ENCODE results near the gene MVD. TPM values are rescaled to one million over a fixed set of nuclear protein-coding genes. Genes with fewer than 3 reads are reported as not detected.

The MVD gene
- total RNA-seq, 2 experiments from 2014 or later, result 134 to 139 TPM

DNA sequence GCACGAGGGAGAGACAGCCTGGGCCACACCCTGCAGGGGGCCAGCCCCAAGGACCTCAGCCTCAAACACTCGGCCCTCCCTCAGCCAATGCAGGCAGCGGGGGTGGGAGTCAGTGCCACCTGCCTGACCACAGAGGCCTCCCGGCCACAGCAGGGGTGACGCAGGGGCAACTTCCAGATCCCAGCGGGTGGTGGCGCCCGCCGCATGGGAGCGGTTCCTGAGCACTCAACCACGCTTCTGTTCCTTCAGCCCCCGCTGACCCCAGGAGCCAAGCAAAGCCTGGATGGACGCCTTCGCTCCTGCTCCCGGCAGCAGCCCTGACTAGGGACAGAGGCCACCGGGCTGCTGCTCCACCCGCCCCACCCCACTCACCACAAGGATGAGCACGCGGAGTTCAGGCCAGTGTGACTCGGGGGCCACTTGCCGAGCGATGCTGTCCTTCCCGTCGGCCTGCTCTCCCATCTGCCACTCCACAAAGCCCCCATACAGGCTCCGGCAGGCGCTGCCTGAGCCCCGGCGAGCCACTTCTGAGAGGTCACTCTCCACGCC, 7.1 kb downstream of the MVD start:
- ChIA-PET POLR2A (no interaction called here), CTCF (no interaction called here)
- Mint-ChIP-seq H3K9me3 (no peaks in the 10 kb centered on the region), H3K36me3 (ENCODE audit: low read depth) (peaks cover 30% of the 10 kb centered on the region), H3K4me1 (peaks cover 21% of the 10 kb centered on the region), H3K27me3 (no peaks in the 10 kb centered on the region), H3K27ac (no peak overlapping the region), H3K4me3 (no peak overlapping the region)
- no peak for DNase-seq

DNA sequence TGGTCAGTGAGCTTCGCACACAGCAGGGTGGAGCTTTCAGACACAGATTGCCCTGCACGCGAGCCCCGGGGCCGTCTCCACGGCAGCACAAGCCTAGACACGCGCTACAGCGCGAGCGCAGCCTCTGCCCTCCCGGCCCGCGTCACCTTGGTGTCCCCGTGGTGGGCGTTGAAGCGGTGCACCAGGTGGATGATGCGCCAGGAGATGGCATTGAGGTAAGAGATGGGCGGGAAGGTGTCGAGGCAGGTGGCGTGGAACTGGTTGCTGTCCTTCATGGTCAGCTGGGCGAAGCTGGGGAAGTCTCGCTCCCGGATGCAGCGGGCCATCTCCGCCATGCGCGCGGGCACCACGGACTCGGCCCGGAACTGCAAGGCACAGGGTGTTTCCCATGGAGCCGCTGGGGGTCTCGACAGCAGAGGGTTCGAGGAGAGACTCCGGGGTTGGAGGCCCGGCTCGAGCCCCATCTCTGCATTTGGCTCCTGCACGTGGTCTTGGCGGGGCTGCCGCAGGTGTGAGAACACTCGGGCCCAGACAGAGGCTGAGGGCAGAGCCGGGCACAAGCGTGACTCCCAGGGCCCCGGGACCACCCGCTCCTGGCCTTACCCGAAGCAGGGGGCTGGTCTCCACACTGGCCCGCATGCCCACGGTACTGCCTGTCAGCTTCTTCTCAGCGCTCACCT, 7.7 kb downstream of the MVD start:
- Mint-ChIP-seq H3K4me1 (peaks cover 20% of the 10 kb centered on the region), H3K4me3 (no peak overlapping the region), H3K36me3 (ENCODE audit: low read depth) (peaks cover 30% of the 10 kb centered on the region), H3K27me3 (no peaks in the 10 kb centered on the region), H3K27ac (no peak overlapping the region), H3K9me3 (no peaks in the 10 kb centered on the region)
- no peak for DNase-seq
- ChIA-PET CTCF (no interaction called here), POLR2A (no interaction called here)

DNA sequence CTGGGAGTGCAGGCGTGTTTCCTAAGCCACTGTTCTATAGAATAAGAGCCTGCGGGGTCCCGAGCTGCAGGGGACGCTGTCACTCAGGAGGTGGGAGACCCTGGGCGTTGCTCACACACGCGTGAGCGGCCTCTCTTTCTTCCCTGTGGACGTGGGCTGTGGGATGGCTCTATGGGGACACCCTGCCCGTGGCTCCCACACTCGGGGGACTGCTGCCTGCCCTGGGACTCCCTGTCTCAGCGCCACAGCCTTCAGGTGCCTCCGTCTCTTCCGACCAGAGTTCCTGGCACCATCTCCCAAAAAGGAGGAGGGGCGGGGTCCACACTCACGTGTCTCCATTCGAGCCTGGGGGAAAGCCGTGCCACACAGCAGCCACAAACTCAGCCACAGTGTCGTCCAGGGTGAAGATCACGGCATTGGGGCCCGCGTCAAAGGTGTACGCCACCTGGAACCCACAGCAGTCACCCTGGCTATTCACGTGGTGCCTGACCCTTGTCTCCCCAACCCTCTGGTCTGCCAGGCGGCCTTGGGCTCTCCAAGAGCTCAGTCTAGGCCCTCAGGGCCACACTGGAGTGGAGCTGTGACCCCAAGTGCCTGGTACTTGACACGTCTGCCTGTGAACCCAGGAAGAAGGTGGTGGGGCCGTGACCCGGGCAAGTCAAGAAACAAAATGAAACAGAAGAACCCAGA, 8.4 kb downstream of the MVD start:
- DNase-seq, result no peak
- CTCF ChIA-PET, result interaction anchor here (1.3 kb wide), 1 partner anchor 8 kb away, joined by 4 read pairs; the partner anchor contains the start of gene MVD
- H3K4me3 Mint-ChIP-seq, result no peak overlapping the region
- H3K27ac Mint-ChIP-seq, result no peak overlapping the region
- POLR2A ChIA-PET, result no interaction called here
- peaks cover 32% of the 10 kb centered on the region for H3K36me3 Mint-ChIP-seq (ENCODE audit: low read depth)
- H3K9me3 Mint-ChIP-seq, result no peaks in the 10 kb centered on the region
- no peaks in the 10 kb centered on the region for H3K27me3 Mint-ChIP-seq
- H3K4me1 Mint-ChIP-seq, result peaks cover 21% of the 10 kb centered on the region

DNA sequence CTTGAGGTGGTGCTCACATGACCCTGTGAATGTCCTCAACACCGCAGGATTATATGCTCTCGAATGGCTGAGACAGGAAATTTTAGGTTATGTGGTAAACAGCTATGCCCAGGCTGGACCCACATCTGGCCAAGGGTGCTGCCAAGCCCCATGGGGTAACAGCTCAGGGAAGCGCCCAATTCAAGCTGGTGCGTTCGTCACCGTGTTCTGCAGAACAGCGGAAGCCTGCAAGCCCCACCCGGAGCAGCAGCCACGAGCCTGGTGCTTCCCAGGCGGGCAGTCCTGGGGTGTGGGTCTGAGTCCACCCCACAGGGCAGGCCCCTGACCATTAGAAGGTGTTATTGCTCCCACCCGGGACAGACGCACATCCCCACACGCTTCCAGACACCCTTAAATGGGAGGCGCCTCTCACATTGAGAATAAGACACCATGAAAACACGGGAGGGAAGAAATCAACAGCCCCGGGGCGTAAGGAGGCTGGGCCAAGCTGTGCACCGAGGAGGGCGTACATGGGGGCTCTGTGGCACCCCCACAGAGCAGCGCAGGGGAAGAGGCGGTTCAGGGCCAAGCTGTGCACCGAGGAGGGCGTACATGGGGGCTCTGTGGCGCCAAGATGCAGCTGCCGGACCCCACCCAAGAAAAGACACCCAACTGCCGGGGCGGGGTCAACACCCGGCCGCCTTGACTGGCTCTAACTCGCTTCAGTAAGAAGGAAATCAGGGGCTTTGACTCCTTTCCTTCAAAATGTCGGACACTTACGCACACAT, 9.1 kb downstream of the MVD start:
- CTCF ChIA-PET, result interaction anchor here (1.0 to 1.3 kb wide), 2 partner anchors 9 to 10 kb away, joined by 3 to 4 read pairs; partner anchors contain the start of gene MVD
- POLR2A ChIA-PET, result interaction anchor here (1.1 kb wide), 1 partner anchor 50 kb away, joined by 3 read pairs; no protein-coding TSS in a partner anchor

DNA sequence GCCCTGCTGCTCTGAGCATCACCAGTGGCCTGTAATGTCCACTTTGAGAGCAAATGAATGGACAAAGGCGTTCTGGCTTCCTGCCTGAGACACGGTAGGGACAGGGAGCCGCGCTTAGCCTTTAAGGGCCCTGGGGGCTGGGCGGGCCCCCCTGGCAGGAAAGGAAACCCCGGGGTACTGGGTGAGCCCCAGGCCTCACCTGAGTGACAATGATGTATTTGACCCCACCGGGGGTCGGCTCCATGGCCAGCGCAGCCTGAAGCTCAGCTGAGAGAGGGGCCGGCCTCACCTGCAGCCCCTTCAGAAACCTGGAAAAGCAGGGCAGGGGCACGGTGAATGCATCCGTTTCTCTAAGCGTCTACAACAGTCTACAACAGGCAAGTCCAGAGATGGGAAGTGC, 9.8 kb downstream of the MVD start:
- ChIA-PET POLR2A (interaction anchor here (1.1 kb wide), 1 partner anchor 50 kb away, joined by 3 read pairs; no protein-coding TSS in a partner anchor), CTCF (interaction anchor here (1.0 to 1.3 kb wide), 2 partner anchors 10 to 11 kb away, joined by 3 to 4 read pairs; partner anchors contain the start of gene MVD)
- peak overlapping the region; percentile 47 for H3K27ac Mint-ChIP-seq
- H3K27me3 Mint-ChIP-seq, result no peaks in the 10 kb centered on the region
- H3K4me1 Mint-ChIP-seq, result peaks cover 26% of the 10 kb centered on the region
- peaks cover 33% of the 10 kb centered on the region for H3K36me3 Mint-ChIP-seq (ENCODE audit: low read depth)
- no peak for DNase-seq
- no peak overlapping the region for H3K4me3 Mint-ChIP-seq
- H3K9me3 Mint-ChIP-seq, result no peaks in the 10 kb centered on the region

More for the DNA sequence above, 9.1 kb downstream of the MVD start:
- Mint-ChIP-seq H3K4me1 (peaks cover 26% of the 10 kb centered on the region), H3K4me3 (no peak overlapping the region), H3K27ac (peak overlapping the region; percentile 47), H3K36me3 (ENCODE audit: low read depth) (peaks cover 34% of the 10 kb centered on the region), H3K9me3 (no peaks in the 10 kb centered on the region), H3K27me3 (no peaks in the 10 kb centered on the region)
- DNase-seq, result no peak

DNA sequence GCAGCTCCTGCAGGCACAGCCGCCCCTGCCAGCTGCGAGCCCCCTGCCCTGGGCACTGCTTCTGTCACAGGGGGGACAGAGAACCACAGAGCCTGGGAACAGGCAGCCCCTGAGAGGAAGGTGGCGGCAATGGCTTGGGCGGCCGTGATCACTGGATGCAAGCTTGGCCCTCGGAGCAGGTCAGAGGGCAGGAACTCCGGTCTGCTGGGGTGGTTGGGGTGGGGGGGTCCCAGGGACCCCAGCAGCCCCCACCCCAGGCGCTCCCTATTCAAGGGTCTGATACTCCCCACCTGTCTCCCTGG, 10.2 kb downstream of the MVD start:
- ChIA-PET POLR2A (interaction anchor here (3.7 kb wide), 1 partner anchor 51 kb away, joined by 38 read pairs; the partner anchor contains the start of genes CTU2 and RNF166), CTCF (no interaction called here)
- H3K4me3 Mint-ChIP-seq, result no peak overlapping the region
- peaks cover 26% of the 10 kb centered on the region for H3K4me1 Mint-ChIP-seq
- H3K27me3 Mint-ChIP-seq, result no peaks in the 10 kb centered on the region
- H3K9me3 Mint-ChIP-seq, result no peaks in the 10 kb centered on the region
- DNase-seq, result no peak
- peaks cover 33% of the 10 kb centered on the region for H3K36me3 Mint-ChIP-seq (ENCODE audit: low read depth)
- peak overlapping the region; percentile 96 for H3K27ac Mint-ChIP-seq

DNA sequence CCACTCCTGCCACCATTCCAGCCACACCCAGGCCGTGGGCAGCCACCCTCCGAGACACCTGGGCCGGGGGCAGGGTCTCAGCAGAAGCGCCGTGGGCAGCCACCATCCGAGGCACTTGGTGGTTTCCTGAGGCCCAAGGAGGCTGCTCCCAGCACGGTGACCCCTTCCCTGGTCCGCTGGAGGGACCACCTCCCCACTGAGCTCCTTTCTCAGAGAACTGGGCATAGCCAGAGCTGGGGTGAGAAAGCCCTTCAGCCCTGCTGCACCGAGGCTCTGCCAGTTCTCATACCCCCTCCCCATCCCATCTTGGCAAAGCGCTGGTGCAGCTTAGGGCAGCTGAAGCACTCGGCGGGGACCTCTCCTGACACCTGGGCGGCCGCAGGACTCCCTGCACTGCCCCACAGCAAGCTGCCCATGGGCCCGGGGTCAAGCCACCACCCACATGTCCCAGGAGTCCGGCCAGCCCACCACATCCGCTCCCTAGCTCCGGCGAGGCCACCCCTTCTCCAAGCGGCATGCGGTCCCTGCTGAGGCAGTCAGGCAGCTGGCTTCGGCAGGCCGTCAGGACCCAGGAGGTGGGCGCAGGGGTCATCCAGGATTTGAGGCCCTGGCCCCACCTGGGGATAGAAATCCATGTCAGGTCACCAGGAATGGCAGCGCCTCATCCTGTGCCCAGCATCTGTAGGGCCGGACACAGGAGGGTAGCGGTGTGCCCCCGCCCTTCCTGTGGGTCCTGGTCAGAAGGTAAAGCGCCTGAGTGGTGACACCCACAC, 10.7 kb downstream of the MVD start:
- peaks cover 33% of the 10 kb centered on the region for H3K36me3 Mint-ChIP-seq (ENCODE audit: low read depth)
- H3K27me3 Mint-ChIP-seq, result no peaks in the 10 kb centered on the region
- no peak for DNase-seq
- CTCF ChIA-PET, result no interaction called here
- H3K27ac Mint-ChIP-seq, result peak overlapping the region; percentile 96
- H3K4me3 Mint-ChIP-seq, result peak overlapping the region; percentile 41
- H3K9me3 Mint-ChIP-seq, result no peaks in the 10 kb centered on the region
- H3K4me1 Mint-ChIP-seq, result peaks cover 26% of the 10 kb centered on the region
- POLR2A ChIA-PET, result interaction anchor here (3.7 to 4.3 kb wide), 2 partner anchors 12 to 51 kb away, joined by 34 to 38 read pairs; partner anchors contain the start of genes CTU2, IL17C and RNF166

DNA sequence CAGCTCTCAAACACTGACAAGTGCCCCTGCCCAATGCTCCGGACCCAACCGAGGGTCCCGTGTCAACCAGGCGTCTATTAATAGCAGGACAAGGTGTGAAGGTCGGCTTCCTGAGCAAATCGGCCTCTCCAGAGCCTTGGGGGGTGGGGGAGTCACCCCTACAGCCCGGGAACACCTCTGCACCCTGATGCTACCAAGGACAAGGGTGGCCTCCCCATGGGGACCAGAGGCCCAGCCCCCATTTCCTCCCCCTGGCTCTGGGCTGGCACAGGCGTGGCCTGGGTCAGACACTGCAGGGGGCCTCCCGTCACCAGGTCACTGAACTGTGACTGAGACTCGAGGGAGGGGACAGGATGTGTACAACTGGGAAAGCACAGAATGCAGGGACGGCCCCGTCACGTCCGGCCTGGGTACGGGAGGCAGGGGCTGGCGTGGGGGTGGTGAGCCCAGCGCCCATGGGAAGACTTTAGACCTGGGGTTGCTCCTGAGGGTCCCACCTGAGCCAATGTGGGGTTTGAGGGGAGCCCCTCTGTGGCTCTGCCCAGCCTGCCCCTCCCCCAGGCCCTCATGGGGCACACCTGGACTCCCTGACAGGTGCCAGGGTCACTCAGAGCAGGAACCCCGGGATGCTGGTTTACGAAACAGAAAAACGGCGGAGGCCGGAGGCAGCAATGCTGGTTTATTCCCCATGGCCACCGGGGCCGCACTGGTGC, 11.5 kb downstream of the MVD start:
- CTCF ChIA-PET, result no interaction called here

DNA sequence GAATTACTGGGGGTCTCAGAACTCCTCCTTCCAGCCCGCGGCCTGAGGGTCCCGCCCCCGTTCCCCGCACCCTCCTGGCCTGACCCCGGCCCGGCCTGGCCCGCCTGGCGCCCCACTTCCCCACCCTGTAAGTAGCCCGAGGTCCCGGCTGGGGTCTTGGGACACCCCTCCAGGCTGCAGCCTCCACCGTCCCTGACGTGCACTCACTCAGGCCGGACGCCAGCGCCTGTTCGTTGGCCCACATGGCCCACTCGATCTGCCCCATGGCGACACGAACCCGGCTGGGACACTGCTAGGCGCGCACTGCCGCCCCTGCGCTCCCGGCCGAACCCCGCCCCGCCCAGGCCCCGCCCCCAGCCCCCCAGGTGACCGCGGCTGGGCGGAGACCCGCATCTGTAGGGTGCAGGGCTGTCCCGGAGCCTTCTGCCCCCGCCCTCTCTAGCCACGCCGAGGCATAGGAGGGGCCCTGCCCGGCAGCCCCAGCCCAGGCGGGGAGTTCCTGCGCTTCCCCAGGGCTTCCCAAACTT, 12.1 kb downstream of the MVD start, which contains the start of gene CYBA:
Gene CYBA (minus strand): TSS at position 305 of the 527 bp plus-strand sequence. CDS start 40 bp downstream, at position 265.
- H3K36me3 Mint-ChIP-seq (ENCODE audit: low read depth), result peaks cover 30% of the 10 kb centered on the region
- peaks cover 26% of the 10 kb centered on the region for H3K4me1 Mint-ChIP-seq
- peak within 1 kb of the TSS; percentile 96 for H3K27ac Mint-ChIP-seq
- H3K9me3 Mint-ChIP-seq, result no peaks in the 10 kb centered on the region
- H3K4me3 Mint-ChIP-seq, result peak within 1 kb of the TSS; percentile 90
- POLR2A ChIA-PET, result interaction anchor here (1.0 to 4.3 kb wide), 12 partner anchors 8 to 130 kb away, joined by 3 to 38 read pairs (median 8); partner anchors contain the start of genes CTU2, IL17C and RNF166
- CTCF ChIA-PET, result no interaction called here
- H3K27me3 Mint-ChIP-seq, result no peaks in the 10 kb centered on the region
- DNase-seq, result peak; percentile 92

More for the DNA sequence above, 11.5 kb downstream of the MVD start:
- H3K4me3 Mint-ChIP-seq, result peak overlapping the region; percentile 90
- H3K9me3 Mint-ChIP-seq, result no peaks in the 10 kb centered on the region
- peak overlapping the region; percentile 96 for H3K27ac Mint-ChIP-seq
- POLR2A ChIA-PET, result interaction anchor here (1.0 to 4.3 kb wide), 9 partner anchors 9 to 121 kb away, joined by 3 to 38 read pairs (median 9); partner anchors contain the start of genes CTU2, IL17C and RNF166
- H3K27me3 Mint-ChIP-seq, result no peaks in the 10 kb centered on the region
- H3K4me1 Mint-ChIP-seq, result peaks cover 26% of the 10 kb centered on the region
- peak; percentile 90 for DNase-seq
- peaks cover 30% of the 10 kb centered on the region for H3K36me3 Mint-ChIP-seq (ENCODE audit: low read depth)

DNA sequence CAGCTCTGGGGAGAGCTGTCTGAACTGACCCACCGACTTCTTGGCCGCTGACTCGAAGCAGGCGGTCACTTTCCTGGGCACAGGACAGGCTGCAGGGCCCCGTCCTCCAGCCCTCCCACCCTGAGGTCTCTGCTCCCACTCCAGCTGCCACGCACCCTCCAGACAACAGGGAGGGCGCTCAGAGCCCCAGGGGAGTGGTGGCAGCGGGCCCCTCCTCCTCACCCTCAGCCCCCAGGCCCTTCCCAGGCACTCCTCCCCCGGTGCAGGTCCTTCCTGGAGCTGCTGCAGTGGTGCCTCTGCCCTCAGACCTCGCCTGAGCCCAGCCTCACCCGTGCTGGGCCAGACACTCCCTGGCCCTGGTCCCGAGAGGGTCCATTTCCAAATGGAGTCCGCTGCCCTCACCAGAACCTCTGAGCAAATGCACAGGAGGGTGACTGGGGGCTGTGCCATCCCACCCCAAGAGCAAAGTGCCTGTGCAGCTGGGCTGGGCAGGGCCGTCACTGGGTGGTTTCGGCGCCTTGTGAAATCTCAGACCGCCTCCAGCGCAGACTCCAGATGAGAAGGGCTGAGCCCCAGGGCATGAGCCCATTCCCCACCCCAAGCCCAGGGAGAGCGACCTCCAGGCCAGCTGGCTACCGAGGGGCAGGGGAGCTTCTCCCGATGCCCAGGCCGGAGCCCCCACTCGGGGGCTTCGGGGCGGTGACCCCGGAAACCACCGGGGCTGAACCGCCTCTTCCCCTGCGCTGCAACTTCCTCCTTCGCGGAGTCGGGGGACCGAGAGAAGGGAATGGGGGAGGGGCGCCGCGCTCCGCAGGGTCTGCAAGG, 12.8 kb downstream of the MVD start:
- Mint-ChIP-seq H3K36me3 (ENCODE audit: low read depth) (peaks cover 32% of the 10 kb centered on the region), H3K27ac (peak overlapping the region; percentile 96), H3K4me1 (peaks cover 26% of the 10 kb centered on the region), H3K4me3 (peak overlapping the region; percentile 90), H3K27me3 (no peaks in the 10 kb centered on the region), H3K9me3 (no peaks in the 10 kb centered on the region)
- ChIA-PET CTCF (interaction anchor here (1.1 kb wide), 1 partner anchor 35 kb away, joined by 3 read pairs; no protein-coding TSS in a partner anchor), POLR2A (interaction anchor here (0.7 to 4.3 kb wide), 15 partner anchors 8 to 207 kb away, joined by 3 to 38 read pairs (median 4); partner anchors contain the start of genes CTU2, GALNS, IL17C and RNF166)
- DNase-seq, result peak; percentile 49
